Gastrocnemius medialis (tissue), 4 donors: Measurements from ENCODE around the gene CMTM6.

ENCODE experiments used
- CTCF ChIP-seq, 5 experiments: fragments of 450-650 bp in 3 of 5; fragments of 200-600 bp in 2 of 5; sonication (generic) in 2 of 5; IDR thresholded peaks in 4 of 5; conservative IDR thresholded peaks in 1 of 5; 1 replicate in 4 of 5; 2 replicates in 1 of 5; pipeline ENCODE4 v1.5.1; 2016 to 2019; ENCODE audit warnings: antibody characterized with exemption in 5 of 5, mild to moderate bottlenecking in 3 of 5, moderate library complexity in 3 of 5
- POLR2A ChIP-seq, 2 donors: fragments of 450-650 bp; IDR thresholded peaks; one replicate each; pipeline ENCODE4 v1.6.1; 2017; ENCODE audit warnings: antibody characterized with exemption in 2 of 2, mild to moderate bottlenecking in 2 of 2, moderate library complexity in 2 of 2

GRCh38 chr3:32495085-32495484 is 7.6 kb downstream of the CMTM6 start:
- TF ChIP-seq CTCF (IDR thresholded peaks at IDR 0.05 in 4 of 5, conservative IDR thresholded peaks at IDR 0.05 in 1 of 5) (no peak), POLR2A (IDR thresholded peaks at IDR 0.05) (no peak)
